ENCODE measurements around the gene PTGES3. TPM values are rescaled to one million over a fixed set of nuclear protein-coding genes. Genes with fewer than 3 reads are reported as not detected.
"Not testable (repeated sequence)": the region's sequence is repeated elsewhere in the genome, so short reads cannot be mapped to it uniquely, and the experiment has no call there.

PTGES3 gene
- total RNA-seq: 72.1 TPM

GRCh38 chr12:56688129-56688845, at the start of gene PTGES3:
Gene PTGES3 (minus strand): TSS chr12:56688284. CDS start chr12:56687999, 285 bp downstream.
- ATAC-seq: peak; percentile 84
- peak; percentile 97 for DNase-seq (ENCODE audit: low spot score)

GRCh38 chr12:56728139-56728861, 40.2 kb upstream of the PTGES3 start:
- ATAC-seq (no peak), DNase-seq (ENCODE audit: low spot score) (peak; percentile 30)

- DNase-seq (ENCODE audit: low spot score): peak; percentile 44
- ATAC-seq: not testable (repeated sequence)
Measured at GRCh38 chr12:56726196-56726675, 38.2 kb upstream of the PTGES3 start.

GRCh38 chr12:56725723-56726102, 37.6 kb upstream of the PTGES3 start:
- ATAC-seq (no peak), DNase-seq (ENCODE audit: low spot score) (no peak)

- DNase-seq (ENCODE audit: low spot score) (peak; percentile 99), ATAC-seq (peak; percentile 95)
Measured at GRCh38 chr12:56724972-56725722, 37.1 kb upstream of the PTGES3 start, which contains the start of gene NACA. Gene NACA (minus strand): TSS chr12:56725299. CDS start chr12:56724521, 778 bp downstream.

GRCh38 chr12:56724701-56724971, 36.6 kb upstream of the PTGES3 start:
- no peak for DNase-seq (ENCODE audit: low spot score)
- ATAC-seq: peak; percentile 13

GRCh38 chr12:56723889-56724700, 36.0 kb upstream of the PTGES3 start:
- DNase-seq (ENCODE audit: low spot score) (peak; percentile 78), ATAC-seq (peak; percentile 46)

GRCh38 chr12:56723352-56723751, 35.3 kb upstream of the PTGES3 start:
- DNase-seq (ENCODE audit: low spot score): no peak

GRCh38 chr12:56722832-56723231, 34.7 kb upstream of the PTGES3 start:
- DNase-seq (ENCODE audit: low spot score): no peak
- no peak for ATAC-seq

More at GRCh38 chr12:56723352-56723751, 35.3 kb upstream of the PTGES3 start:
- ATAC-seq: no peak

GRCh38 chr12:56721721-56722120, 33.6 kb upstream of the PTGES3 start:
- ATAC-seq: no peak
- no peak for DNase-seq (ENCODE audit: low spot score)

- no peak for ATAC-seq
- DNase-seq (ENCODE audit: low spot score): no peak
Measured at GRCh38 chr12:56721216-56721615, 33.1 kb upstream of the PTGES3 start.

- peak; percentile 41 for DNase-seq (ENCODE audit: low spot score)
- no peak for ATAC-seq
Measured at GRCh38 chr12:56720731-56721151, 32.7 kb upstream of the PTGES3 start.

GRCh38 chr12:56719056-56719455, 31.0 kb upstream of the PTGES3 start:
- ATAC-seq (no peak), DNase-seq (ENCODE audit: low spot score) (peak; percentile 31)

GRCh38 chr12:56718636-56719035, 30.6 kb upstream of the PTGES3 start:
- ATAC-seq: no peak
- DNase-seq (ENCODE audit: low spot score): peak; percentile 30

- ATAC-seq (no peak), DNase-seq (ENCODE audit: low spot score) (no peak)
Measured at GRCh38 chr12:56718149-56718548, 30.1 kb upstream of the PTGES3 start.

GRCh38 chr12:56716933-56717880, 29.1 kb upstream of the PTGES3 start:
- no peak for DNase-seq (ENCODE audit: low spot score)
- ATAC-seq: no peak

- ATAC-seq (no peak), DNase-seq (ENCODE audit: low spot score) (no peak)
Measured at GRCh38 chr12:56716458-56716857, 28.4 kb upstream of the PTGES3 start.

- DNase-seq (ENCODE audit: low spot score): no peak
- no peak for ATAC-seq
Measured at GRCh38 chr12:56715798-56716197, 27.7 kb upstream of the PTGES3 start.

- no peak for DNase-seq (ENCODE audit: low spot score)
Measured at GRCh38 chr12:56714431-56714929, 26.4 kb upstream of the PTGES3 start.

More at GRCh38 chr12:56714431-56714929, 26.4 kb upstream of the PTGES3 start:
- no peak for ATAC-seq

Data from left lobe of liver (tissue), 2 donors.